OCI-LY7 (cell line): ENCODE data around the gene IQCH. TPM values are rescaled to one million over a fixed set of nuclear protein-coding genes. Genes with fewer than 3 reads are reported as not detected.

Experiments
- BruUV-seq: library from RNA; stranded (reverse); fragments of 400-500 nt; replicated peaks from 2 replicates; lab custom pipeline; 2021; lab: Mats Ljungman, UMichigan
- CTCF ChIA-PET: fragments of 300-600 bp; sonication (Branson Sonifier 250); formaldehyde crosslinking; loops from one replicate; lab custom pipeline; 2022; ENCODE audit warnings: antibody characterized with exemption; ENCODE audit not compliant: unreplicated experiment; lab: Charles Lee
- POLR2A ChIA-PET: fragments of 300-600 bp; sonication (Branson Sonifier 250); formaldehyde crosslinking; loops from one replicate; lab custom pipeline; 2022; ENCODE audit warnings: antibody characterized with exemption; lab: Charles Lee
- DNase-seq: peaks from one replicate; pipeline ENCODE4 v3.0.0-alpha.2; 2015; ENCODE audit warnings: low spot score
- H2AFZ ChIP-seq: fragments of 200-600 bp; sonication (generic), shearing (Covaris generic); 2 replicates; pipeline ENCODE4 v1.6.1; 2014; ENCODE audit warnings: mild to moderate bottlenecking, antibody characterized with exemption, low read length, moderate library complexity
- H3K27ac ChIP-seq: fragments of 200-600 bp; sonication (generic); 2 replicates; pipeline ENCODE4 v1.5.1; 2014; ENCODE audit warnings: mixed run types, low read depth, mild to moderate bottlenecking, moderate library complexity, low read length, inconsistent platforms; ENCODE audit not compliant: poor library complexity, severe bottlenecking
- H3K36me3 ChIP-seq: fragments of 200-600 bp; sonication (generic); 2 replicates; pipeline ENCODE4 v1.6.1; 2014; ENCODE audit warnings: mild to moderate bottlenecking, antibody characterized with exemption, low read length, moderate library complexity, mixed read lengths; ENCODE audit not compliant: insufficient read depth
- H3K4me1 ChIP-seq: fragments of 200-600 bp; sonication (generic); 2 replicates; pipeline ENCODE4 v1.5.1; 2014; ENCODE audit warnings: mild to moderate bottlenecking, low read length; ENCODE audit not compliant: insufficient read depth, poor library complexity, severe bottlenecking
- H3K4me2 ChIP-seq: fragments of 200-600 bp; sonication (generic); 2 replicates; pipeline ENCODE4 v1.6.1; 2014; ENCODE audit warnings: mild to moderate bottlenecking, low read length
- H3K4me3 ChIP-seq: fragments of 200-600 bp; sonication (generic); 2 replicates; pipeline ENCODE4 v1.5.1; 2014; ENCODE audit warnings: mild to moderate bottlenecking, low read depth, low read length; ENCODE audit not compliant: poor library complexity, severe bottlenecking
- H3K79me2 ChIP-seq: fragments of 200-600 bp; sonication (generic); 2 replicates; pipeline ENCODE4 v1.6.1; 2016; ENCODE audit warnings: low read depth, mild to moderate bottlenecking, low read length, moderate library complexity, mixed read lengths; ENCODE audit not compliant: insufficient read depth
- H3K9me2 ChIP-seq: fragments of 200-600 bp; sonication (generic); 2 replicates; pipeline ENCODE4 v1.6.1; 2016; ENCODE audit warnings: mild to moderate bottlenecking, low read length, mixed read lengths; ENCODE audit not compliant: insufficient read depth
- H3K9me3 ChIP-seq: fragments of 200-600 bp; sonication (generic); 2 replicates; pipeline ENCODE4 v1.6.1; 2014; ENCODE audit warnings: mild to moderate bottlenecking, mixed run types, low read length, mixed read lengths
- H4K20me1 ChIP-seq: fragments of 200-600 bp; sonication (generic); 2 replicates; pipeline ENCODE4 v1.6.1; 2014; ENCODE audit warnings: mild to moderate bottlenecking, antibody characterized with exemption, low read length, moderate library complexity, mixed read lengths; ENCODE audit not compliant: insufficient read depth
- CTCF ChIP-seq: fragments of 200-600 bp; sonication (generic); conservative IDR thresholded peaks from 2 replicates; pipeline ENCODE4 v1.5.1; 2014; ENCODE audit warnings: mild to moderate bottlenecking, antibody characterized with exemption, low read length, moderate library complexity, mixed read lengths
- EZH2phosphoT487 ChIP-seq: fragments of 200-600 bp; sonication (generic); IDR thresholded peaks from 2 replicates; pipeline ENCODE4 v1.6.1; 2018; ENCODE audit warnings: low read depth, borderline replicate concordance, mild to moderate bottlenecking, mixed run types, antibody characterized with exemption, low read length, moderate library complexity, mixed read lengths
- intact Hi-C: fragments of 100-400 bp; cut with micrococcal nuclease; formaldehyde crosslinking; loops from one replicate; pipeline ENCODE4 v1.10.0; 2022; ENCODE audit not compliant: unreplicated experiment
- total RNA-seq, 2 experiments: library from RNA; depleted of rRNA in 1 of 2; stranded (reverse); fragments of >200 nt in 1 of 2; shearing (Covaris generic) in 1 of 2; gene quantifications; 2 replicates each; pipeline ENCODE4 v1.2.3, GENCODE V29; 2014 to 2022

Gene IQCH
- total RNA-seq, 2 experiments from 2014 or later = 3.9 to 5.8 TPM

- peaks cover 17% of the 10 kb centered on the region; the same call in 1 of the 2 replicates for H3K79me2 ChIP-seq
- H3K4me3 ChIP-seq = no peak overlapping the region
- H3K4me2 ChIP-seq = no peak overlapping the region
- no TSS peak for BruUV-seq
- peaks cover 53% of the 10 kb centered on the region for H3K4me1 ChIP-seq
- no peak overlapping the region for H2AFZ ChIP-seq
- no peak for TF ChIP-seq EZH2phosphoT487
- TF ChIP-seq CTCF = no peak
- no peaks in the 10 kb centered on the region; the same call in 1 of the 2 replicates for H4K20me1 ChIP-seq
- H3K36me3 ChIP-seq = peaks cover 33% of the 10 kb centered on the region
- POLR2A ChIA-PET = interaction anchor here (1.2 kb wide), 1 partner anchor 26 kb away, joined by 3 read pairs; no protein-coding TSS in a partner anchor
- H3K27ac ChIP-seq = no peak overlapping the region
- no peak for DNase-seq
- no peaks in the 10 kb centered on the region for H3K9me3 ChIP-seq
- H3K9me2 ChIP-seq = no peaks in the 10 kb centered on the region
- CTCF ChIA-PET = no interaction called here
- intact Hi-C loops = no loop called here
Measured at GRCh38 chr15:67547064-67547463, 292.5 kb downstream of the IQCH start.

- H3K27ac ChIP-seq = peak overlapping the region; percentile 27
Measured at GRCh38 chr15:67547836-67548235, 293.2 kb downstream of the IQCH start.

More at GRCh38 chr15:67547836-67548235, 293.2 kb downstream of the IQCH start:
- H3K4me2 ChIP-seq = peak overlapping the region; percentile 50; the same call in 1 of the 2 replicates
- BruUV-seq = no TSS peak
- peaks cover 16% of the 10 kb centered on the region; the same call in 1 of the 2 replicates for H3K79me2 ChIP-seq
- CTCF ChIA-PET = no interaction called here
- no peaks in the 10 kb centered on the region for H3K9me3 ChIP-seq
- no peak for TF ChIP-seq EZH2phosphoT487
- no peak for TF ChIP-seq CTCF
- intact Hi-C loops = no loop called here
- peaks cover 40% of the 10 kb centered on the region for H3K36me3 ChIP-seq
- H4K20me1 ChIP-seq = no peaks in the 10 kb centered on the region; the same call in 1 of the 2 replicates
- no peaks in the 10 kb centered on the region for H3K9me2 ChIP-seq
- no peak for DNase-seq
- H3K4me3 ChIP-seq = no peak overlapping the region
- no peak overlapping the region for H2AFZ ChIP-seq
- H3K4me1 ChIP-seq = peaks cover 53% of the 10 kb centered on the region
- POLR2A ChIA-PET = interaction anchor here (1.2 kb wide), 1 partner anchor 27 kb away, joined by 3 read pairs; no protein-coding TSS in a partner anchor
